Gastroesophageal sphincter (tissue), 4 donors: ENCODE results near the gene LYST. TPM values are rescaled to one million over a fixed set of nuclear protein-coding genes. Genes with fewer than 3 reads are reported as not detected.

Experiments
- ATAC-seq: fragments of 150-250 bp; one replicate; pipeline ENCODE4 v1.9.1; 2016; ENCODE audit warnings: mild to moderate bottlenecking, moderate library complexity
- H3K27ac ChIP-seq, 4 donors: fragments of 200-600 bp; sonication (generic) in 3 of 4; 1 replicate in 3 of 4; 2 replicates in 1 of 4; pipeline ENCODE4 v1.5.1; 2016 to 2019
- H3K27me3 ChIP-seq: fragments of 200-600 bp; sonication (generic); one replicate; pipeline ENCODE4 v1.5.1; 2019
- H3K36me3 ChIP-seq, 2 donors: fragments of 200-600 bp; sonication (generic); one replicate each; pipeline ENCODE4 v1.5.1; 2019; ENCODE audit warnings: control low read depth in 1 of 2
- H3K4me1 ChIP-seq, 3 donors: fragments of 200-600 bp; sonication (generic); 1 replicate in 2 of 3; 2 replicates in 1 of 3; pipeline ENCODE4 v1.5.1; 2016 to 2019; ENCODE audit warnings: control low read depth in 2 of 3
- H3K4me3 ChIP-seq, 2 donors: fragments of 200-600 bp; sonication (generic); one replicate each; pipeline ENCODE4 v1.5.1; 2019; ENCODE audit warnings: mild to moderate bottlenecking in 1 of 2, moderate library complexity in 1 of 2
- H3K9me3 ChIP-seq, 3 donors: fragments of 200-600 bp; sonication (generic); one replicate each; pipeline ENCODE4 v1.5.1; 2017 to 2019; ENCODE audit warnings: control low read depth in 2 of 3
- CTCF ChIP-seq, 4 experiments: fragments of 200-600 bp in 2 of 4; fragments of 450-650 bp in 2 of 4; sonication (generic) in 1 of 4; IDR thresholded peaks; one replicate each; pipeline ENCODE4 v1.5.1; 2017 to 2019; ENCODE audit warnings: antibody characterized with exemption in 4 of 4, mild to moderate bottlenecking in 2 of 4, moderate library complexity in 2 of 4
- EP300 ChIP-seq: sonication (generic); formaldehyde crosslinking; IDR thresholded peaks from one replicate; pipeline ENCODE4 v1.6.1; 2017; ENCODE audit warnings: antibody characterized with exemption, mild to moderate bottlenecking
- POLR2A ChIP-seq, 2 donors: fragments of 450-650 bp; IDR thresholded peaks; one replicate each; pipeline ENCODE4 v1.6.1; 2017; ENCODE audit warnings: antibody characterized with exemption in 2 of 2, mild to moderate bottlenecking in 2 of 2, moderate library complexity in 1 of 2
- POLR2AphosphoS5 ChIP-seq: sonication (generic); formaldehyde crosslinking; IDR thresholded peaks from one replicate; pipeline ENCODE4 v1.6.1; 2017; ENCODE audit warnings: antibody characterized with exemption
- WGBS, 2 donors: methylation state at CpG; one replicate each; pipeline ENCODE4 v1.1.5; 2018; ENCODE audit warnings: low coverage in 1 of 2; 5-methylcytosine and 5-hydroxymethylcytosine counted together
- total RNA-seq, 4 donors: library from RNA; depleted of rRNA; stranded (reverse); fragments of >200 nt; gene quantifications; one replicate each; pipeline ENCODE4 v1.1.0, GENCODE V29; 2016

LYST gene
- total RNA-seq, 4 donors from 2014 or later: 27.4 to 63.5 (median 31.4) TPM

- H3K4me1 ChIP-seq: peaks cover 0 to 12% (median 3%) of the 10 kb centered on the region in 3 donors
- peaks cover 3 to 31% of the 10 kb centered on the region in 2 donors for H3K36me3 ChIP-seq
- no peak overlapping the region for H3K4me3 ChIP-seq
- H3K9me3 ChIP-seq: no peaks in the 10 kb centered on the region
- no peak overlapping the region for H3K27ac ChIP-seq
- WGBS, 2 donors: 45 to 55% methylated on average over 8 to 12 of the region's 12 CpGs
- H3K27me3 ChIP-seq: no peaks in the 10 kb centered on the region
- ATAC-seq: no peak
- TF ChIP-seq EP300 (no peak), CTCF (IDR thresholded peaks at IDR 0.05) (no peak), POLR2AphosphoS5 (no peak), POLR2A (IDR thresholded peaks at IDR 0.05) (no peak)
These were observed 56.9 kb downstream of the LYST start for GRCh38 chr1:235809688-235810397.

GRCh38 chr1:235808223-235808622 lies 58.5 kb downstream of the LYST start:
- Histone ChIP-seq H3K4me3 (no peak overlapping the region), H3K9me3 (no peaks in the 10 kb centered on the region), H3K36me3 (peaks cover 3 to 39% of the 10 kb centered on the region in 2 donors), H3K4me1 (peaks cover 0 to 12% (median 0%) of the 10 kb centered on the region in 3 donors), H3K27me3 (no peaks in the 10 kb centered on the region), H3K27ac (no peak overlapping the region)
- whole genome bisulfite sequencing, 2 donors: 94 to 97% methylated on average over 5 to 6 of the region's 6 CpGs
- TF ChIP-seq EP300 (no peak), POLR2A (IDR thresholded peaks at IDR 0.05) (no peak), POLR2AphosphoS5 (no peak), CTCF (IDR thresholded peaks at IDR 0.05) (no peak)
- no peak for ATAC-seq

- H3K36me3 ChIP-seq: peaks cover 3 to 39% of the 10 kb centered on the region in 2 donors
- H3K9me3 ChIP-seq: no peaks in the 10 kb centered on the region
- H3K27me3 ChIP-seq: no peaks in the 10 kb centered on the region
- H3K4me1 ChIP-seq: peaks cover 0 to 12% (median 0%) of the 10 kb centered on the region in 3 donors
- WGBS, 2 donors: 93 to 95% methylated on average over 5 to 7 of the region's 7 CpGs
- no peak overlapping the region for H3K27ac ChIP-seq
- H3K4me3 ChIP-seq: no peak overlapping the region
- no peak for ATAC-seq
- no peak for TF ChIP-seq CTCF (IDR thresholded peaks at IDR 0.05)
- no peak for TF ChIP-seq POLR2AphosphoS5
- TF ChIP-seq POLR2A (IDR thresholded peaks at IDR 0.05): no peak
- TF ChIP-seq EP300: no peak
These were observed 60.6 kb downstream of the LYST start for GRCh38 chr1:235806123-235806522.

- H3K27ac ChIP-seq: no peak overlapping the region
- H3K27me3 ChIP-seq: no peaks in the 10 kb centered on the region
- TF ChIP-seq CTCF (IDR thresholded peaks at IDR 0.05): no peak
- no peak for TF ChIP-seq POLR2AphosphoS5
- WGBS, 2 donors: 84 to 87% methylated on average over 4 of the region's 4 CpGs
- H3K4me3 ChIP-seq: no peak overlapping the region
- H3K9me3 ChIP-seq: no peaks in the 10 kb centered on the region
- ATAC-seq: no peak
- H3K36me3 ChIP-seq: peaks cover 3 to 34% of the 10 kb centered on the region in 2 donors
- H3K4me1 ChIP-seq: no peaks in the 10 kb centered on the region
These were observed 63.9 kb downstream of the LYST start for GRCh38 chr1:235802573-235803346.
